Measurements from ENCODE around the gene HOXA10. TPM values are rescaled to one million over a fixed set of nuclear protein-coding genes. Genes with fewer than 3 reads are reported as not detected.
A peak's percentile ranks its signal among the peaks of the same experiment; 100 is the strongest.

Gene HOXA10
- polyA plus RNA-seq, 2 donors = 0.09 to 0.16 TPM

DNA sequence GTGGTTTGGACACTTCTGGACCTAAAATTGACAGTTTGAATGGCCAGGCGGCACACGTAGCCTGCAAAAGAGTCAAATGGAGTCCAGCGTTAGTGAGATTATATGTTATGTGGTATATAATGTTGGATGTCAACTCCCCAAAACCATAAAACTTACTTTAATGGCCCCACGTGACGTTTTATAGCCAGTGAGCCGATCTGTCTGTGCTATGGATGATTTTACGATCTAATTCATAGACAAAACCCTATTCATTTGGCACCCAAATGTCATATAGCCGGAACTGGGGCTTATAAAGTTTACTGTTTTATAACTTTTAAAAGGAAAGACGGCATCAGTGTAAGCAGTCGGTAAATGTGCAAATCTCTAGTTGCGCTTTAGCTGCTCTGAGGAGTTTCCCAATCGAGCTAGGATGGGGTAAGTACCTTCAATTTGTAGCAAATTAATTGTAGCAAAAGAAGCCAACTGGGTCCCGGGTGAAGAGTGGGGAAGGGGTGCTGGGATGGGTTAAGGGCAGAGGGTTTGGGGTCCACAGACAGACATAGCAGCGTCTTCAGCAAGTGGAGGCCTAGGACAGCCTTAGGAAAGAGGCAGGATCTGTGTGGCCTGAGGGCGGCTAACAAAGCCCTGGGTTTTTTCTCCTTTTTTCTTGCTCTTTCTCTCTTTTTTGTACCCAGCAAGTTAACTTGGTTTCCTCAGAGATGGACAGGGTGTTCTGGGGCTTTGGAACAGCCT is 33.8 kb downstream of the HOXA10 start:
- WGBS, 2 donors = 59 to 85% methylated on average over 15 of the region's 15 CpGs
- Histone ChIP-seq H3K27ac (ENCODE audit: low read depth in 2 of 2, low read length in 1 of 2) (peak overlapping the region; percentile 23 to 56), H3K4me3 (ENCODE audit: low read depth in 1 of 2, low read length in 2 of 2) (no peak overlapping the region)

GRCh38 chr7:27139334-27140125 is 34.6 kb downstream of the HOXA10 start:
- Histone ChIP-seq H3K36me3 (ENCODE audit: control insufficient read depth in 2 of 2, insufficient read depth in 2 of 2, low read length in 1 of 2) (no peaks in the 10 kb centered on the region), H3K4me3 (ENCODE audit: low read depth in 1 of 2, low read length in 2 of 2) (peak overlapping the region in 1 of 2 donors; percentile 14), H3K9me3 (ENCODE audit: control insufficient read depth in 2 of 2, insufficient read depth in 1 of 2, low read depth in 1 of 2, low read length in 1 of 2) (no peaks in the 10 kb centered on the region), H3K4me1 (ENCODE audit: control insufficient read depth in 2 of 2, insufficient read depth in 2 of 2, low read length in 1 of 2) (peaks cover 0 to 3% of the 10 kb centered on the region in 2 donors), H3K27ac (ENCODE audit: low read depth in 2 of 2, low read length in 1 of 2) (peak overlapping the region; percentile 25 to 56), H3K27me3 (ENCODE audit: control insufficient read depth in 1 of 2, insufficient read depth in 2 of 2, low read length in 2 of 2) (no peaks in the 10 kb centered on the region)
- 49 to 77% methylated on average over 53 of the region's 53 CpGs for WGBS, 2 donors

More for the DNA sequence above, 33.8 kb downstream of the HOXA10 start:
- H3K36me3 ChIP-seq (ENCODE audit: control insufficient read depth in 2 of 2, insufficient read depth in 2 of 2, low read length in 1 of 2) = no peaks in the 10 kb centered on the region
- H3K9me3 ChIP-seq (ENCODE audit: control insufficient read depth in 2 of 2, insufficient read depth in 1 of 2, low read depth in 1 of 2, low read length in 1 of 2) = no peaks in the 10 kb centered on the region
- H3K27me3 ChIP-seq (ENCODE audit: control insufficient read depth in 1 of 2, insufficient read depth in 2 of 2, low read length in 2 of 2) = no peaks in the 10 kb centered on the region
- H3K4me1 ChIP-seq (ENCODE audit: control insufficient read depth in 2 of 2, insufficient read depth in 2 of 2, low read length in 1 of 2) = peaks cover 0 to 3% of the 10 kb centered on the region in 2 donors

GRCh38 chr7:27138985-27139333 is 35.2 kb downstream of the HOXA10 start:
- H3K27ac ChIP-seq (ENCODE audit: low read depth in 2 of 2, low read length in 1 of 2) = peak overlapping the region; percentile 25 to 56
- no peaks in the 10 kb centered on the region for H3K9me3 ChIP-seq (ENCODE audit: control insufficient read depth in 2 of 2, insufficient read depth in 1 of 2, low read depth in 1 of 2, low read length in 1 of 2)
- whole genome bisulfite sequencing, 2 donors = 52 to 81% methylated on average over 11 of the region's 11 CpGs
- no peak overlapping the region for H3K4me3 ChIP-seq (ENCODE audit: low read depth in 1 of 2, low read length in 2 of 2)
- H3K4me1 ChIP-seq (ENCODE audit: control insufficient read depth in 2 of 2, insufficient read depth in 2 of 2, low read length in 1 of 2) = peaks cover 0 to 3% of the 10 kb centered on the region in 2 donors
- H3K36me3 ChIP-seq (ENCODE audit: control insufficient read depth in 2 of 2, insufficient read depth in 2 of 2, low read length in 1 of 2) = no peaks in the 10 kb centered on the region
- H3K27me3 ChIP-seq (ENCODE audit: control insufficient read depth in 1 of 2, insufficient read depth in 2 of 2, low read length in 2 of 2) = no peaks in the 10 kb centered on the region

GRCh38 chr7:27138472-27138871 is 35.6 kb downstream of the HOXA10 start:
- Histone ChIP-seq H3K27me3 (ENCODE audit: control insufficient read depth in 1 of 2, insufficient read depth in 2 of 2, low read length in 2 of 2) (no peaks in the 10 kb centered on the region), H3K9me3 (ENCODE audit: control insufficient read depth in 2 of 2, insufficient read depth in 1 of 2, low read depth in 1 of 2, low read length in 1 of 2) (no peaks in the 10 kb centered on the region), H3K36me3 (ENCODE audit: control insufficient read depth in 2 of 2, insufficient read depth in 2 of 2, low read length in 1 of 2) (no peaks in the 10 kb centered on the region), H3K4me1 (ENCODE audit: control insufficient read depth in 2 of 2, insufficient read depth in 2 of 2, low read length in 1 of 2) (peaks cover 0 to 3% of the 10 kb centered on the region in 2 donors), H3K4me3 (ENCODE audit: low read depth in 1 of 2, low read length in 2 of 2) (no peak overlapping the region), H3K27ac (ENCODE audit: low read depth in 2 of 2, low read length in 1 of 2) (peak overlapping the region; percentile 25 to 68)
- 79 to 94% methylated on average over 1 of the region's 1 CpG for WGBS, 2 donors

DNA sequence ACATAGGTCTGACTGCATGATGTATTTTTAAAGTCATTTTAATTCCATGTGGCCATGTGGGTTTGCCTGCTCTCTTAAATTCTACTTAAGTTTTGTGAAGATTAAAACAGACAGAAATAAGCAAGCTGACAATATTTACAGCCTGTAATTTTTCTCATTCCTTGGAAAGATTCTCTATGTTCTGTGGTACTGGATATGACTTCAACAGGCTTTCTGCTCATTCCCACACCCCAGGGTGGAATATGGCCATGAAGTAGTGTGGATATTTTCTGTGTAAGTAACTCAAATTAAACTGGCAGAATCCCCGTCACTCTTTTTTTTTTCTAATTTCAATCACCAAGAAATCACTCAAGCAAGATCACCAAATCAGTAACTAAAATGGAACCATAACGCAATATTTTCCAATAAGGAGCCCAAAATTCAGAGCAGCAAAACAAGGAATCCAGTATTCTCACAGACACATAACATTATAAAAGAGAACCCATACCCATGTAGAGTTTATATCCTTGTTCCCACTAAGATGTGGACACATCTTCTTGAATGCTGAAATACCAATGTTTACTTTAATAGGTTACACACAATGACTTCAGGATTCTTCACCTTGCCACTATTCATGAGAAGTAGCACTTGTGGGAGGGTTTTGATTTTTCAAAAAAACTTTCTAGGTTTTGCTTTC is 36.3 kb downstream of the HOXA10 start:
- Histone ChIP-seq H3K27ac (ENCODE audit: low read depth in 2 of 2, low read length in 1 of 2) (no peak overlapping the region), H3K4me1 (ENCODE audit: control insufficient read depth in 2 of 2, insufficient read depth in 2 of 2, low read length in 1 of 2) (peaks cover 0 to 3% of the 10 kb centered on the region in 2 donors), H3K9me3 (ENCODE audit: control insufficient read depth in 2 of 2, insufficient read depth in 1 of 2, low read depth in 1 of 2, low read length in 1 of 2) (no peaks in the 10 kb centered on the region), H3K27me3 (ENCODE audit: control insufficient read depth in 1 of 2, insufficient read depth in 2 of 2, low read length in 2 of 2) (no peaks in the 10 kb centered on the region), H3K4me3 (ENCODE audit: low read depth in 1 of 2, low read length in 2 of 2) (no peak overlapping the region), H3K36me3 (ENCODE audit: control insufficient read depth in 2 of 2, insufficient read depth in 2 of 2, low read length in 1 of 2) (no peaks in the 10 kb centered on the region)
- 74 to 76% methylated on average over 2 of the region's 2 CpGs for WGBS, 2 donors

- H3K27me3 ChIP-seq (ENCODE audit: control insufficient read depth in 1 of 2, insufficient read depth in 2 of 2, low read length in 2 of 2) = no peaks in the 10 kb centered on the region
- no peak overlapping the region for H3K27ac ChIP-seq (ENCODE audit: low read depth in 2 of 2, low read length in 1 of 2)
- no peak overlapping the region for H3K4me3 ChIP-seq (ENCODE audit: low read depth in 1 of 2, low read length in 2 of 2)
- WGBS, 2 donors = 17 to 26% methylated on average over 2 of the region's 2 CpGs
- H3K36me3 ChIP-seq (ENCODE audit: control insufficient read depth in 2 of 2, insufficient read depth in 2 of 2, low read length in 1 of 2) = no peaks in the 10 kb centered on the region
- no peaks in the 10 kb centered on the region for H3K9me3 ChIP-seq (ENCODE audit: control insufficient read depth in 2 of 2, insufficient read depth in 1 of 2, low read depth in 1 of 2, low read length in 1 of 2)
- H3K4me1 ChIP-seq (ENCODE audit: control insufficient read depth in 2 of 2, insufficient read depth in 2 of 2, low read length in 1 of 2) = peaks cover 0 to 3% of the 10 kb centered on the region in 2 donors
Measured at GRCh38 chr7:27134392-27134791, 39.7 kb downstream of the HOXA10 start.

DNA sequence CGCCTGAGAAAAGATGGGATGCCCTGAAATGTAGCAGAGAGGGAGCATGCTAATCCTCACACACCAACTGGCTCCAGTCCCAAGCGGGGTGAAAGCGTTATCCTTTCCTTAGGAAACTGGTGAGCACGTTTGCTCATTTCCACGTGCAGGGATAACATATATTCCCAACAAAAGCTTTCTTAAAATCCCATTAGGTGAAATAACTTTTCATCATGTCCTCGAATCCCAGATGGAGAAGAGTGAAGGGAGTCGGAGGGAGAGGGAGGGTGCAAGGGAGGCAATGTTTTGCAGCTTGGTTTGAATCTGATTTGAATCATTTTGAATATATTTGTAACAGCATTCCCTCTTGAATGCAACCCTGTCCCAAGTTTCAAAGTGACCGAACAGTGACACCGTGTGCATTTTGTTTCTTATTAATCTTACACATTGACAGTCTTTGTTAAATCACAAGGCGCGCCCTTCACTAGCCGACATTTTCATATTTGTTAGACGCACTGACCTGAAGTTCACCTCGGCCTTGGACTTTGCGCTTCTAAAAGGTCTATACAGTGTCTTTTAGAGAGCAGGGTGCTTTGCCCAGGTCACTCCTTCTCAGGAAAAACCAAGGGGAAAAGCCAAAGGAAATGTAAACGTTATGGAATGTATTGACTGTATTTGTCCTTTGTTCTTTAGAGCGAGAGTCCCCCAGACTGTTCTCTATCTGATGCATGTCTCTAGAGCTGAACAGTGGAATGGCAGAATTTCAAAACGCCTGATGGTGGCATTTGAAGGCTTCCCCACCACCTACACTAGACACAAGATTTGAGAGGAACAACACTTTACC is 40.5 kb downstream of the HOXA10 start:
- no peaks in the 10 kb centered on the region for H3K27me3 ChIP-seq (ENCODE audit: control insufficient read depth in 1 of 2, insufficient read depth in 2 of 2, low read length in 2 of 2)
- 60 to 78% methylated on average over 18 of the region's 18 CpGs for WGBS, 2 donors
- no peaks in the 10 kb centered on the region for H3K36me3 ChIP-seq (ENCODE audit: control insufficient read depth in 2 of 2, insufficient read depth in 2 of 2, low read length in 1 of 2)
- no peak overlapping the region for H3K4me3 ChIP-seq (ENCODE audit: low read depth in 1 of 2, low read length in 2 of 2)
- H3K4me1 ChIP-seq (ENCODE audit: control insufficient read depth in 2 of 2, insufficient read depth in 2 of 2, low read length in 1 of 2) = peaks cover 0 to 3% of the 10 kb centered on the region in 2 donors
- no peaks in the 10 kb centered on the region for H3K9me3 ChIP-seq (ENCODE audit: control insufficient read depth in 2 of 2, insufficient read depth in 1 of 2, low read depth in 1 of 2, low read length in 1 of 2)
- H3K27ac ChIP-seq (ENCODE audit: low read depth in 2 of 2, low read length in 1 of 2) = peak overlapping the region in 1 of 2 donors; percentile 51

DNA sequence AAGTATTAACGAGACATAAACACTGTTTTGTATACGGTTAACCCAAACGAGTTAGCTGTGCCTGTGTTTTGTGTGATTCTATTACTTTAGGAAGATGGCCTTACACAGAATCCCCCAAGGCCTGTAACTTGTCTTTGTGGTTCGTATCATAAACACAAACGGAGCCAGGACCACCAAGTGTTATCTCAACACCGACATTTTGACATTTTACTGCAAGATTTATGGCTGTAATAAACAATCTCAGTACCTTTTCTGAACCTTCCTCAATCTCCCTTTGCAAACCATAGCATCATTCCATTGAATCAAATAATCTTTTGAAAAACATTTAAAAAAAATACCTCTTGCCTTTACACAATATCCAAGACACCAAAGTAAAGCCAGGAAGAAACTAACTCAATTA is 41.1 kb downstream of the HOXA10 start:
- peaks cover 0 to 3% of the 10 kb centered on the region in 2 donors for H3K4me1 ChIP-seq (ENCODE audit: control insufficient read depth in 2 of 2, insufficient read depth in 2 of 2, low read length in 1 of 2)
- H3K9me3 ChIP-seq (ENCODE audit: control insufficient read depth in 2 of 2, insufficient read depth in 1 of 2, low read depth in 1 of 2, low read length in 1 of 2) = no peaks in the 10 kb centered on the region
- 58 to 87% methylated on average over 6 of the region's 6 CpGs for WGBS, 2 donors
- H3K27me3 ChIP-seq (ENCODE audit: control insufficient read depth in 1 of 2, insufficient read depth in 2 of 2, low read length in 2 of 2) = no peaks in the 10 kb centered on the region
- H3K36me3 ChIP-seq (ENCODE audit: control insufficient read depth in 2 of 2, insufficient read depth in 2 of 2, low read length in 1 of 2) = no peaks in the 10 kb centered on the region
- H3K27ac ChIP-seq (ENCODE audit: low read depth in 2 of 2, low read length in 1 of 2) = no peak overlapping the region
- no peak overlapping the region for H3K4me3 ChIP-seq (ENCODE audit: low read depth in 1 of 2, low read length in 2 of 2)

DNA sequence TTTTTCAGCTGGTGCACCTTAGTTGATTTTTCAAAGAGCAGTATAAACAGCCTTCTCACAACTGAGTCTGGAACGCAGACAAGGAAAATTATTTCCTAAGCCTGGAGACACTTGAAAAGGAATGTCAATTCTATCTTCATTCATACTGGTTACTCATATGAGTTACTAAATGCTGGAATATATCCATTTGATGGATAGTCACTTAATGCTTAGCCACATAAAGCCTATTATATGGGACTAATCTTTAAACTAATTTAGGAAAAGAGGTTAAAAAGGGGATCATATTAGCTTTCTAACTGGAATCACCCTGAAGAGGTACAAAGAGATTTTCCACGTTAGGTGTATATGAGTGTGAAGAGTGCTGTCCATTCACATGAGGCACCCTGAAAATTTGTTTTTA is 41.9 kb downstream of the HOXA10 start:
- Histone ChIP-seq H3K36me3 (ENCODE audit: control insufficient read depth in 2 of 2, insufficient read depth in 2 of 2, low read length in 1 of 2) (no peaks in the 10 kb centered on the region), H3K27ac (ENCODE audit: low read depth in 2 of 2, low read length in 1 of 2) (no peak overlapping the region), H3K27me3 (ENCODE audit: control insufficient read depth in 1 of 2, insufficient read depth in 2 of 2, low read length in 2 of 2) (no peaks in the 10 kb centered on the region), H3K9me3 (ENCODE audit: control insufficient read depth in 2 of 2, insufficient read depth in 1 of 2, low read depth in 1 of 2, low read length in 1 of 2) (no peaks in the 10 kb centered on the region), H3K4me3 (ENCODE audit: low read depth in 1 of 2, low read length in 2 of 2) (no peak overlapping the region), H3K4me1 (ENCODE audit: control insufficient read depth in 2 of 2, insufficient read depth in 2 of 2, low read length in 1 of 2) (peaks cover 0 to 3% of the 10 kb centered on the region in 2 donors)
- WGBS, 2 donors = 51 to 57% methylated on average over 2 of the region's 2 CpGs
